Upper lobe of right lung (tissue), 1 donor: ENCODE data around the gene PTER. TPM values are rescaled to one million over a fixed set of nuclear protein-coding genes. Genes with fewer than 3 reads are reported as not detected.

Experiments
- ATAC-seq: fragments of 200-7000 bp; cut with Tn5 transposase; one replicate; pipeline ENCODE4 v1.9.1; 2020; ENCODE audit warnings: mild to moderate bottlenecking, moderate library complexity
- DNase-seq: peaks from one replicate; pipeline ENCODE4 v3.0.0-alpha.2; 2020
- H3K27ac ChIP-seq: fragments of 200-600 bp; one replicate; pipeline ENCODE4 v1.8.0; 2022
- H3K27me3 ChIP-seq: fragments of 200-600 bp; one replicate; pipeline ENCODE4 v1.8.0; 2022; ENCODE audit warnings: mild to moderate bottlenecking
- H3K36me3 ChIP-seq: fragments of 200-600 bp; one replicate; pipeline ENCODE4 v1.8.0; 2022
- H3K4me1 ChIP-seq: fragments of 200-600 bp; one replicate; pipeline ENCODE4 v1.8.0; 2022
- H3K4me3 ChIP-seq: fragments of 200-600 bp; one replicate; pipeline ENCODE4 v1.8.0; 2022; ENCODE audit warnings: mild to moderate bottlenecking
- H3K9me3 ChIP-seq: fragments of 200-600 bp; one replicate; pipeline ENCODE4 v1.8.0; 2022
- CTCF ChIP-seq: fragments of 200-600 bp; IDR thresholded peaks from one replicate; pipeline ENCODE4 v1.8.0; 2022; ENCODE audit warnings: antibody characterized with exemption
- intact Hi-C: fragments of 100-400 bp; cut with DNase I; formaldehyde crosslinking; loops from one replicate; pipeline ENCODE4 v1.11.0; 2022
- total RNA-seq: library from RNA; stranded (reverse); fragmentation: NEBNext Ultra II Directional; extraction: Animal tissue kit (Norgen Biotek cat#: 25700); gene quantifications from one replicate; pipeline ENCODE4 v1.2.1, GENCODE V29; 2021
- donor health status: DM: no; HTN: yes; CAD: no; lungs with severe emphysema.

Gene PTER
- total RNA-seq, 1 donor from 2014 or later, result 18.1 TPM

- intact Hi-C loops, result no loop called here
- ATAC-seq (no peak), DNase-seq (no peak)
- TF ChIP-seq CTCF, result no peak
- Histone ChIP-seq H3K27ac (no peak overlapping the region), H3K9me3 (no peaks in the 10 kb centered on the region), H3K4me3 (no peak overlapping the region), H3K36me3 (no peaks in the 10 kb centered on the region), H3K27me3 (no peaks in the 10 kb centered on the region), H3K4me1 (no peaks in the 10 kb centered on the region)
Observed at GRCh38 chr10:16544591-16544990, 107.8 kb downstream of the PTER start.

- peak; percentile 50 for TF ChIP-seq CTCF
- Histone ChIP-seq H3K27ac (no peak overlapping the region), H3K4me3 (no peak overlapping the region), H3K27me3 (no peaks in the 10 kb centered on the region), H3K36me3 (no peaks in the 10 kb centered on the region), H3K9me3 (no peaks in the 10 kb centered on the region), H3K4me1 (no peaks in the 10 kb centered on the region)
- intact Hi-C loops, result no loop called here
- no peak for DNase-seq
- peak; percentile 39 for ATAC-seq
Observed at GRCh38 chr10:16545116-16545736, 108.4 kb downstream of the PTER start.

DNA sequence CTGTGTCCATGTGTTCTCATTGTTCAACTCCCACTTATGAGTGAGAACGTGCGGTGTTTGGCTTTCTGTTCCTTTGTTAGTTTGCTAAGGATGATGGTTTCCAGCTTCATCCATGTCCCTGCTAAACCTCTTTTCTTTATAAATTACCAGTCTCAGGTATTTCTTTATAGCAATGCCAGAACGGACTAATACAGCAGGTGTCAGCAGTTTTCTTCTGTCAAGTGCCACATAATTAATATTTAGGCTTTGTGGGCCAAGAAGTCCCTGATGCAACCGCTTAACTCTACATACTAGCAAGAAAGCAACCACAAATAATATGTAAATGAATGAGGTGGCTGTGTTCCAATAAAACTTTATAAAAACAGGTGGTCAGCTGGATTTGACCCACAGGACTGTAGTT lies 111.2 kb downstream of the PTER start:
- no peaks in the 10 kb centered on the region for H3K36me3 ChIP-seq
- no peak for ATAC-seq
- intact Hi-C loops, result no loop called here
- no peaks in the 10 kb centered on the region for H3K27me3 ChIP-seq
- H3K27ac ChIP-seq, result no peak overlapping the region
- TF ChIP-seq CTCF, result no peak
- no peaks in the 10 kb centered on the region for H3K4me1 ChIP-seq
- H3K4me3 ChIP-seq, result no peak overlapping the region
- H3K9me3 ChIP-seq, result no peaks in the 10 kb centered on the region
- DNase-seq, result no peak

DNA sequence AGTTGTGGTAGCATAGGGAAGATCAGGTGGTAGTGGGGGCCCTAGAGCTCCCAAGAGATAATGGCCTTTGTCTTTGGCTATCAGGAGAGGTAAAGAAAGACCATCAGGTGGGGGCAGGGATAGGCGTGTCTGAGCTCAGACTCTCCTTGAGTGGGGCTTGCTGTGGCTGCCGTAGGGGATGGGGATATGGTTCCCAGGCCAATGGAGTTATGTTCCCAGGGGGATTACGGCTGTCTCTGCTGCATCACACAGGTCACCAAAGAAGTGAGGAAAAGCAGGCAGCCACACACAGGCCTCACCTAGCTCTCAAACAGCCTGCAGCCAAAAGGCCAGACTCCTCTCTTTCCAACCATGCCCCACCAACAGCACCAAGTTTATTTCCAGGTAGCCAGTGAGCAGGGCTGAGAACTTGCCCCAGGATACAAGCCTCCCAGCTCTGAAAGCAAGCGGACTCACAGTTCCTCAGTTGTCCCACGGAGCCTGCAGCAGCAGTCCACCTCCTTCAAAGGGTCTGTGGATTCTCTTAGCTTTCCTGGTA lies 122.5 kb downstream of the PTER start:
- intact Hi-C loops, result no loop called here
- H3K4me1 ChIP-seq, result no peaks in the 10 kb centered on the region

DNA sequence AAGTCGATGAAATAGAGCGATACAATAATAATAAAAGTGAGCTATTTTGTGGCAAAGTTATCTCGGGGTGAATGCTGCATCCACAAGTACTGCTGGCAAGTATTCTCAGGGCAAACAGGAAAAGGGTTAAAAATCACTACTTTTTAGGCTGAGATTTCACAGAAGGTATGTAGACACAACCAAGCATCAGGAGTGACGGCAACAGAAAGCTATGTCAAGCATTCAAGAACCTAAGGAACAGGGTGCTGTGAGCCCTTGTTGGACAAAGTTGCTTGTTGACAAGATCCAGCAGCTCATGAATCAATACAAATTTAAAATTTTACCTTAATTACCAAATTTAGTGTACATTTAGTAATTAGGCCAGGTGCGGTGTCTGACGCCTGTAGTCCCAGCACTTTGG lies 126.1 kb downstream of the PTER start:
- Histone ChIP-seq H3K4me3 (no peak overlapping the region), H3K27me3 (no peaks in the 10 kb centered on the region), H3K36me3 (no peaks in the 10 kb centered on the region), H3K4me1 (no peaks in the 10 kb centered on the region), H3K9me3 (no peaks in the 10 kb centered on the region), H3K27ac (no peak overlapping the region)
- TF ChIP-seq CTCF, result no peak
- DNase-seq, result no peak
- no peak for ATAC-seq
- intact Hi-C loops, result no loop called here

More for the DNA sequence above, 122.5 kb downstream of the PTER start:
- H3K9me3 ChIP-seq, result no peaks in the 10 kb centered on the region
- H3K27ac ChIP-seq, result no peak overlapping the region
- H3K4me3 ChIP-seq, result no peak overlapping the region
- no peak for TF ChIP-seq CTCF
- H3K36me3 ChIP-seq, result no peaks in the 10 kb centered on the region
- no peak for DNase-seq
- no peak for ATAC-seq
- no peaks in the 10 kb centered on the region for H3K27me3 ChIP-seq

Other genes with a start within 250 kb of the PTER start
- gene C1QL3, start 84.9 kb downstream of the PTER start, total RNA-seq, result not detected